ENCODE data around the gene COQ8B.

The COQ8B gene

DNA sequence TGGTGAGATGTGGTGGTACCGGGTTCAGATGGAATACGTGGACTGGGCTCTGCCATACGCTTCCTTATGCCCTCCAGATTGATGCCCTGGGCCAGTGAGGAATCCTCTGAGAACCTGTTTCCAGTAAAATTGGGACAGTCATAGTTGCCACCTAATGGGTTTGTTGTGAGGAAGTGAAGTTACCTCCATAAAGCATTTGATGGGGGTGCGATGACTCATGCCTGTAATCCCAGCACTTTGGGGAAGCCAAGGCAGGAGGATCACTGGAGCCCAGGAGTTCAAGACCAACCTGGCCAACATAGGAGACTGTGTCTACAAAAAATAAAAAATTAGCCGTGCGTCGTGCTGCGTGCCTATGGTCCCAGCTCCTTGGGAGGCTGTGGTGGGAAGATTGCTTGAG is 39.1 kb upstream of the COQ8B start:
- H3K18ac ChIP-seq (ENCODE audit: low read length): no peak overlapping the region
- no CpG with 5 or more reads among the region's 8 CpGs for WGBS, 2 donors (ENCODE audit: extremely low coverage in 2 of 2, insufficient read length in 2 of 2, insufficient replicate concordance in 1 of 2)
- H3K4me3 ChIP-seq (ENCODE audit: low read length in 2 of 2): no peak overlapping the region
- DNase-seq (ENCODE audit: low spot score): no peak
- H4K91ac ChIP-seq (ENCODE audit: low read depth, low read length, poor library complexity): no peak overlapping the region
- H2AFZ ChIP-seq (ENCODE audit: low read length): no peak overlapping the region
- H3K36me3 ChIP-seq (replicated peaks in 1 of 2; ENCODE audit: control insufficient read depth in 2 of 2, insufficient read depth in 2 of 2, low read length in 2 of 2): peaks cover 51 to 83% of the 10 kb centered on the region in 2 donors
- H3K9me3 ChIP-seq (replicated peaks in 1 of 2; ENCODE audit: control insufficient read depth in 2 of 2, insufficient read depth in 1 of 2, low read depth in 1 of 2, low read length in 2 of 2): peaks cover 2 to 3% of the 10 kb centered on the region in 2 donors
- no peak overlapping the region for H3K4ac ChIP-seq (ENCODE audit: low read length)
- no peak overlapping the region for H2BK12ac ChIP-seq (ENCODE audit: low read length)
- no peak overlapping the region for H3K14ac ChIP-seq (ENCODE audit: low read length)
- H3K9ac ChIP-seq (ENCODE audit: low read depth, low read length, poor library complexity): peak overlapping the region; percentile 67
- H2BK15ac ChIP-seq (ENCODE audit: low read length): no peak overlapping the region
- no peaks in the 10 kb centered on the region for H3K27me3 ChIP-seq (ENCODE audit: control insufficient read depth in 3 of 3, insufficient read depth in 3 of 3, low read depth in 1 of 3, low read length in 3 of 3)
- H3K4me2 ChIP-seq (ENCODE audit: insufficient read depth, low read length, poor library complexity, severe bottlenecking): no peak overlapping the region
- peaks cover 20% of the 10 kb centered on the region for H3K79me1 ChIP-seq (ENCODE audit: low read depth, low read length)
- no peak overlapping the region for H4K8ac ChIP-seq (ENCODE audit: low read depth, low read length)
- no peak overlapping the region for H3K23ac ChIP-seq (ENCODE audit: low read depth, low read length, poor library complexity)
- H2BK120ac ChIP-seq (ENCODE audit: low read depth, low read length): no peak overlapping the region
- H3K4me1 ChIP-seq (ENCODE audit: control insufficient read depth in 2 of 2, insufficient read depth in 1 of 2, low read depth in 1 of 2, low read length in 2 of 2): peaks cover 4 to 7% of the 10 kb centered on the region in 2 donors
- H3K27ac ChIP-seq (replicated peaks; ENCODE audit: low read length): no peak overlapping the region
- H2BK5ac ChIP-seq (ENCODE audit: low read length): no peak overlapping the region
- no peak overlapping the region for H2AK5ac ChIP-seq (ENCODE audit: low read depth, low read length)

DNA sequence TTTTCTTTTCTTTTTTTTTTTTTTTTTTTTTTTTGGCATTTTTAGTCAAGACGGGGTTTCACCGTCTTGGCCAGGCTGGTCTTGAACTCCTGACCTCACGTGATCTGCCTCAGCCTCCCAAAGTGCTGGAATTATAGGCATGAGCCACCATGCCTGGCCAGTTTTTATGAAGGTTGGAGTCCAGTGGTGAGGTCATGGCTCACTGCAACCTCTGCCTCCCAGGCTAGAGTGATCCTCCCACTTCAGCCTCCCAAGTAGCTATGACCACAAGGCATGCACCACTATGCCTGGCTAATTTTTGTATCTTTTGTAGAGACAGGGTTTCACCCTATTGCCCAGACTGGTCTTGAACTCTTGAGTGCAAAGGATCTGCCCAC is 38.5 kb upstream of the COQ8B start:
- Histone ChIP-seq H3K9me3 (replicated peaks in 1 of 2; ENCODE audit: control insufficient read depth in 2 of 2, insufficient read depth in 1 of 2, low read depth in 1 of 2, low read length in 2 of 2) (peaks cover 2 to 3% of the 10 kb centered on the region in 2 donors), H2BK12ac (ENCODE audit: low read length) (no peak overlapping the region), H3K14ac (ENCODE audit: low read length) (no peak overlapping the region), H2AK5ac (ENCODE audit: low read depth, low read length) (no peak overlapping the region), H3K18ac (ENCODE audit: low read length) (no peak overlapping the region), H2AFZ (ENCODE audit: low read length) (no peak overlapping the region), H4K8ac (ENCODE audit: low read depth, low read length) (no peak overlapping the region), H3K79me1 (ENCODE audit: low read depth, low read length) (peaks cover 20% of the 10 kb centered on the region), H3K23ac (ENCODE audit: low read depth, low read length, poor library complexity) (no peak overlapping the region), H4K91ac (ENCODE audit: low read depth, low read length, poor library complexity) (no peak overlapping the region), H2BK120ac (ENCODE audit: low read depth, low read length) (no peak overlapping the region), H3K27me3 (ENCODE audit: control insufficient read depth in 3 of 3, insufficient read depth in 3 of 3, low read depth in 1 of 3, low read length in 3 of 3) (no peaks in the 10 kb centered on the region), H3K4me3 (ENCODE audit: low read length in 2 of 2) (no peak overlapping the region), H3K4ac (ENCODE audit: low read length) (no peak overlapping the region), H3K4me1 (ENCODE audit: control insufficient read depth in 2 of 2, insufficient read depth in 1 of 2, low read depth in 1 of 2, low read length in 2 of 2) (peaks cover 4 to 7% of the 10 kb centered on the region in 2 donors), H3K27ac (replicated peaks; ENCODE audit: low read length) (no peak overlapping the region), H2BK5ac (ENCODE audit: low read length) (no peak overlapping the region), H3K9ac (ENCODE audit: low read depth, low read length, poor library complexity) (peak overlapping the region; percentile 67), H3K36me3 (replicated peaks in 1 of 2; ENCODE audit: control insufficient read depth in 2 of 2, insufficient read depth in 2 of 2, low read length in 2 of 2) (peaks cover 45 to 78% of the 10 kb centered on the region in 2 donors), H3K4me2 (ENCODE audit: insufficient read depth, low read length, poor library complexity, severe bottlenecking) (no peak overlapping the region), H2BK15ac (ENCODE audit: low read length) (no peak overlapping the region)
- DNase-seq (ENCODE audit: low spot score): no peak
- no CpG with 5 or more reads among the region's 3 CpGs for WGBS, 2 donors (ENCODE audit: extremely low coverage in 2 of 2, insufficient read length in 2 of 2, insufficient replicate concordance in 1 of 2)

DNA sequence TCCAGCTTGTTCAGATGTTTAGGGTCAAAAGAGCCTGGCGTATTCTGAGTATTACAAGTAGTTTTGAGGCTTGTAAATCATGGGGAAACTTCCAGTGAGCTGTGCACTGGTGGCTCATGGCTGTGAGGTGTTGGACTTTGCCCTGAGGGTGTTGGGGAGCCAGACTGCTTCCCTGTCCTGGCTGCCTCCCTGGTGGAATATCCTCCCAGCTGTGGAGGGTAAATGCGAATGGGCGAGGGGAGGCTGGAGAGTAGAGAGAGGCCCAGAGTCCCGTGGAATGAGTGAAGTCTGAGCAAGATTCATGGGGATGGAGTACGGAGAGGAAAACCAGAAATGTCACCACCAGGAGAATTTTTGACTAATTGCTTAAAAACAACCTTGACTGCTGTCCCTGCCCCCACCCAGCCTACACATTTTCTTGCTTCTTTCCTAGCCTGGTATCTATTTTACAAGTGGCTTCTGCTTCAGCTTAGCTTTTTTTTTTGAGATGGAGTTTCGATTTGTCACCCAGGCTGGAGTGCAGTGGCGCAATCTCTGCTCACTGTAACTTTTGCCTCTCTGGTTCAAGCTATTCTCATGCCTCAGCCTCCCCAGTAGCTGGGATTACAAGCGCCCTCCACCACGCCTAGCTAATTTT is 38.0 kb upstream of the COQ8B start:
- no peak overlapping the region for H3K18ac ChIP-seq (ENCODE audit: low read length)
- peaks cover 4 to 10% of the 10 kb centered on the region in 2 donors for H3K4me1 ChIP-seq (ENCODE audit: control insufficient read depth in 2 of 2, insufficient read depth in 1 of 2, low read depth in 1 of 2, low read length in 2 of 2)
- H3K23ac ChIP-seq (ENCODE audit: low read depth, low read length, poor library complexity): no peak overlapping the region
- DNase-seq (ENCODE audit: low spot score): no peak
- H3K27ac ChIP-seq (replicated peaks; ENCODE audit: low read length): no peak overlapping the region
- H3K4me3 ChIP-seq (ENCODE audit: low read length in 2 of 2): no peak overlapping the region
- H3K14ac ChIP-seq (ENCODE audit: low read length): no peak overlapping the region
- no peaks in the 10 kb centered on the region for H3K27me3 ChIP-seq (ENCODE audit: control insufficient read depth in 3 of 3, insufficient read depth in 3 of 3, low read depth in 1 of 3, low read length in 3 of 3)
- no peak overlapping the region for H4K8ac ChIP-seq (ENCODE audit: low read depth, low read length)
- H3K36me3 ChIP-seq (replicated peaks in 1 of 2; ENCODE audit: control insufficient read depth in 2 of 2, insufficient read depth in 2 of 2, low read length in 2 of 2): peaks cover 41 to 73% of the 10 kb centered on the region in 2 donors
- H2BK12ac ChIP-seq (ENCODE audit: low read length): no peak overlapping the region
- no peak overlapping the region for H3K9ac ChIP-seq (ENCODE audit: low read depth, low read length, poor library complexity)
- no peak overlapping the region for H4K91ac ChIP-seq (ENCODE audit: low read depth, low read length, poor library complexity)
- H2BK5ac ChIP-seq (ENCODE audit: low read length): no peak overlapping the region
- no peak overlapping the region for H2BK15ac ChIP-seq (ENCODE audit: low read length)
- WGBS, 2 donors (ENCODE audit: extremely low coverage in 2 of 2, insufficient read length in 2 of 2, insufficient replicate concordance in 1 of 2): no CpG with 5 or more reads among the region's 9 CpGs
- H2AK5ac ChIP-seq (ENCODE audit: low read depth, low read length): no peak overlapping the region
- H3K79me1 ChIP-seq (ENCODE audit: low read depth, low read length): peaks cover 20% of the 10 kb centered on the region
- no peak overlapping the region for H3K4ac ChIP-seq (ENCODE audit: low read length)
- H3K4me2 ChIP-seq (ENCODE audit: insufficient read depth, low read length, poor library complexity, severe bottlenecking): no peak overlapping the region
- peaks cover 2 to 3% of the 10 kb centered on the region in 2 donors for H3K9me3 ChIP-seq (replicated peaks in 1 of 2; ENCODE audit: control insufficient read depth in 2 of 2, insufficient read depth in 1 of 2, low read depth in 1 of 2, low read length in 2 of 2)
- no peak overlapping the region for H2AFZ ChIP-seq (ENCODE audit: low read length)
- H2BK120ac ChIP-seq (ENCODE audit: low read depth, low read length): no peak overlapping the region

DNA sequence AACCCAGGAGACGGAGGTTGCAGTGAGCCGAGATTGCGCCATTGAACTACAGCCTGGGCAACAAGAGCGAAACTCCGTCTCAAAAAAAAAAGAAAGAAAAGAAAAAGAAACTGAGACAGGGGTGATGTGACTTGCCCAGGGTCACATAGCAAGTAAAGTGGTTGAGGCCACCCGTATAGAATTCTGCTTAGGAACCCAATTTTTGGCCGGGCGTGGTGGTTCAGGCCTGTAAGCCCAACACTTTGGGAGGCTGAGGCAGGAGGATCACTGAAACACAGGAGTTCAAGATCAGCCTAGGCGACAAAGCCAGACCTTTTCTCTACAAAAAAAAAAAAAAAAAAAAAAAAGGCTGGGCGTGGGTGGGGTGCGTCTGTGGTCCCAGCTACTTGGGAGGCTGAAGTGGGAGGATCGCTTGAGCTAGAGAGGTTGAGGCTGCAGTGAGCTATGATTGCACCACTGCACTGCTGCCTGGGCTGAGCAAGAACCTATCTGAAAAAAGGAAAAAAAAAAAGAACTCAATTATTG is 35.6 kb upstream of the COQ8B start:
- H3K4me2 ChIP-seq (ENCODE audit: insufficient read depth, low read length, poor library complexity, severe bottlenecking): peak overlapping the region; percentile 84
- H2BK120ac ChIP-seq (ENCODE audit: low read depth, low read length): no peak overlapping the region
- peaks cover 26 to 54% of the 10 kb centered on the region in 2 donors for H3K36me3 ChIP-seq (replicated peaks in 1 of 2; ENCODE audit: control insufficient read depth in 2 of 2, insufficient read depth in 2 of 2, low read length in 2 of 2)
- no peak overlapping the region for H3K23ac ChIP-seq (ENCODE audit: low read depth, low read length, poor library complexity)
- H3K18ac ChIP-seq (ENCODE audit: low read length): no peak overlapping the region
- H4K91ac ChIP-seq (ENCODE audit: low read depth, low read length, poor library complexity): no peak overlapping the region
- no peak overlapping the region for H3K9ac ChIP-seq (ENCODE audit: low read depth, low read length, poor library complexity)
- H2AK5ac ChIP-seq (ENCODE audit: low read depth, low read length): no peak overlapping the region
- no peak overlapping the region for H3K4ac ChIP-seq (ENCODE audit: low read length)
- H3K4me1 ChIP-seq (ENCODE audit: control insufficient read depth in 2 of 2, insufficient read depth in 1 of 2, low read depth in 1 of 2, low read length in 2 of 2): peaks cover 13 to 19% of the 10 kb centered on the region in 2 donors
- H3K27me3 ChIP-seq (ENCODE audit: control insufficient read depth in 3 of 3, insufficient read depth in 3 of 3, low read depth in 1 of 3, low read length in 3 of 3): no peaks in the 10 kb centered on the region
- H2BK5ac ChIP-seq (ENCODE audit: low read length): no peak overlapping the region
- no peak overlapping the region for H4K8ac ChIP-seq (ENCODE audit: low read depth, low read length)
- DNase-seq (ENCODE audit: low spot score): no peak
- H3K9me3 ChIP-seq (replicated peaks in 1 of 2; ENCODE audit: control insufficient read depth in 2 of 2, insufficient read depth in 1 of 2, low read depth in 1 of 2, low read length in 2 of 2): peaks cover 2 to 3% of the 10 kb centered on the region in 2 donors
- H3K4me3 ChIP-seq (ENCODE audit: low read length in 2 of 2): peak overlapping the region; percentile 83 to 96
- H2BK12ac ChIP-seq (ENCODE audit: low read length): no peak overlapping the region
- no peak overlapping the region for H2BK15ac ChIP-seq (ENCODE audit: low read length)
- no peak overlapping the region for H3K27ac ChIP-seq (replicated peaks; ENCODE audit: low read length)
- peaks cover 19% of the 10 kb centered on the region for H3K79me1 ChIP-seq (ENCODE audit: low read depth, low read length)
- no CpG with 5 or more reads among the region's 12 CpGs for WGBS, 2 donors (ENCODE audit: extremely low coverage in 2 of 2, insufficient read length in 2 of 2, insufficient replicate concordance in 1 of 2)
- H3K14ac ChIP-seq (ENCODE audit: low read length): no peak overlapping the region
- H2AFZ ChIP-seq (ENCODE audit: low read length): no peak overlapping the region

Data from neuronal stem cell (in vitro differentiated cells).